GM21381 (cell line): Measurements from ENCODE around the gene GPAM.

Experiments
- ATAC-seq: cut with Tn5 transposase; IDR thresholded peaks from one replicate; pipeline ENCODE4 v1.9.1; 2021; ENCODE audit warnings: mild to moderate bottlenecking, moderate library complexity; ENCODE audit not compliant: unreplicated experiment

The GPAM gene

GRCh38 chr10:112185959-112186358, 2.4 kb upstream of the GPAM start:
- no peak for ATAC-seq

DNA sequence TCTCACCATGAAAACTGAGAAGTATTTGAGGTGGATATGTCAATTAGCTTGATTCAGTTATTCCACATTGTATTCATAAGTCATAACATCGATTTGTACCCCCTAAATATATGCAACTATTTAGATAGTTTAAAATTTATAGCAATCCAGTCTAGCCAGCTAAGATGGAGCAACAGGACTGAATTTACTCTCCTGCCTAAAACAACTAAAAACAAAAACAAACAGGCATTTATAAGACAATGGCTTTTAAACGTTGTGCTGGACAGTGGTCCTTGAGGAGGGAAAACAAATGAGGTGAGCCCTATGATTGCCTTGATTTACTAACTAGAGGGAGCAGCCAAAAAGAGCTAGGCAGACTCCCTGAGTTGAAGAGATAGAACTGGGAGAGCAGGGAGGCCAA, 814 bp upstream of the GPAM start:
- no peak for ATAC-seq

GRCh38 chr10:112184052-112184371, 447 bp upstream of the GPAM start:
- no peak for ATAC-seq

DNA sequence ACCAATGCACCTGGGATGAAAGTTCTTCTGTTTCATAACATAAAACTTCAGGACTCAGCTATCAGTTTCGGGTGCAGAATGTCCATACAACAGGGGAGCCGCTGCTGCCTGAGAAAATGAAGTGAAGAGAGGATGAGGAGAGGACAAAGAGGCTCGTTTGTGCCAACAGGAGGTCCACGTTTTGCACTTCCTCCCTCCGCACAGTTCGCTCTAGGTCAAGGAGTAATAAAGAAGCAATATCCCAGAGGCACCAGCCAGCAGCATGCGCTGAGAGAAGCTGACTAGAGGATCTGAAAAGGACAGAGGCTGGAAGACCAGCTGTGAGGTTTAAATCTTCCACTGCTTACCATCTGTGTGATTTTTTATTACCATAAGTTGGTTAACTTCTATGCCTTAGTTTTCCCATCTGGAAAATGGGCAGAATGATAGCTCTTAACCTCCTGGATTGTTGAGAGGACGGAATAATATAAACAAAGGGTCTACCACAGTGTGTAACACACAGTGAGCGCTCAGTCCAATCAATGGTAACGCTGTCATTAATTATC, 709 bp downstream of the GPAM start:
- no peak for ATAC-seq

- no peak for ATAC-seq
Measured at GRCh38 chr10:112177247-112177646, 6.3 kb downstream of the GPAM start.

DNA sequence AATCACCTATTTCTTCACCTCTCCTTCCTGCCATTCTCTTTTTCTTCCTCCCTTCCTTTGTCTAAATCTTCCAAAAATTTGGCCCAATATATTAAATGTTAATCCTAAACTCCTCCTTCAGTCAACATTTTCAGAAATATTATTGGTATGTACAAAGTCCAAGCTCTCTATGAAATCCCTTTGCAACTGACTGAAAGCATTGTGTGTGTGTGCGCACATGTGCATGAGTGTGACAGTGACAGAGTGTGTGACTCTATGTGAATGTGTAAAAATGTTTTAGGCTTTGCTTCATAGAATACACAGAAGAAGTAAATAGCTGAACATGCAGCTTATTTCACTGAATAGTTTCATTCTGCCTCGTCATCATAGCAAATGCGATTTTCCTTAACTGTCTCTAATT, 7.0 kb downstream of the GPAM start:
- ATAC-seq = no peak

DNA sequence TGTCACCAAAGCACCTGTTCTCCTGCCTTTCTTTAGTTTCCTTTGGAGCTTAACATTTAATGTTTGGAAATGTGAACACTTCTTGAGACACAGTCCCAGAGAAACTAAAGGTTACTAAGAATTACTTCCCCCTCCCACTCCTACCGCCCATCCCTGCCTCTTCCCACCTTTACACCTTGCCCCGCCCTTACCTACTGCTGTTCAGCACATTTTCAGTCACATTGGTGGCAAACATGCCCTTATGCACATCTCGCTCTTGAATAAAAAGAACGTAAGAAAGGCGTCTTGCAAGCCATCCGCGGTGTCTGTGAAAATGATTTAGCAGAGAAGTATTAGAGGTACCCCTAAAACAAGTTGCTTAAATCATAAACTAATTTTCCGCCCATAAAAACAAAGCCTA, 8.2 kb downstream of the GPAM start:
- ATAC-seq = no peak

- ATAC-seq = no peak
Measured at GRCh38 chr10:112173206-112173605, 10.4 kb downstream of the GPAM start.

GRCh38 chr10:112168733-112169132, 14.8 kb downstream of the GPAM start:
- no peak for ATAC-seq

DNA sequence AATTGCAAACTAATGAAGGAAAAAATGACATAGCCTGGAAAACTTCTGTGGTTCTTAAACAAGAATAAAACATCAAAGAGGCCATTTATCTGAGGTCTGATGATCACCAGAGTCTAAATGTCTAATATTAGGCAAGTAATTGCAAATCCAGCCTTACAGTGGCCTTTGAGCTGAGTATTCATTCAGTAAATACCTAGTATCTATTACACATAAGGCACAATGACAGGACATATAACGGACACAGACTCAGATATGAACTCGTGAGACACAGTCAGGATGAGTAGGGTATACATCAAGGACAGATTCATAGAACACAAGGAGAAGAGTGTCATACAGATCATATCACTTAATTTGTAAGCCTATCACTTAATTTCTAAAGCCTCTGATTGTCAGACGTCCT, 16.8 kb downstream of the GPAM start:
- ATAC-seq = no peak

GRCh38 chr10:112161757-112162518, 21.6 kb downstream of the GPAM start:
- ATAC-seq = no peak

GRCh38 chr10:112160834-112161233, 22.7 kb downstream of the GPAM start:
- no peak for ATAC-seq

- ATAC-seq = no peak
Measured at GRCh38 chr10:112159469-112159868, 24.1 kb downstream of the GPAM start.

GRCh38 chr10:112151524-112152039, 32.0 kb downstream of the GPAM start:
- ATAC-seq = no peak

DNA sequence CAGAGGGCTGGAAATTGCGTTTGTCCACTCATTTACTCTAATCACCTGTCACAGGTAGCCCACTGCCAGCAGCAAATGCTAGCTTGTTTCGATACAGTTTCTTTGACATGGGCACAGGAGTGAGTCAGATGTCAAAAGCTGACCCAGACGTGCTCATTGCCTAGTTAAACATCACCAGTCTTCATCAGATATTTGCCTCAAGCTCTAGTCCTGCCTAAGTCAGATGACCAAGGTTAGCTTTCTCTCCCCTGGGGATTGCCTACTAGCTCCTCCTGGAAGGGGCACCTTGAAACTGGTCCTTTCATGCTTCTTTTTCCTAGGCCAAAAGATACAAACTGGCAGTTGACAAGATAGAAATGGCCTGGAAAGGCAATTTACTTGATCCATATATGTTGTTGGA, 35.2 kb downstream of the GPAM start:
- no peak for ATAC-seq

DNA sequence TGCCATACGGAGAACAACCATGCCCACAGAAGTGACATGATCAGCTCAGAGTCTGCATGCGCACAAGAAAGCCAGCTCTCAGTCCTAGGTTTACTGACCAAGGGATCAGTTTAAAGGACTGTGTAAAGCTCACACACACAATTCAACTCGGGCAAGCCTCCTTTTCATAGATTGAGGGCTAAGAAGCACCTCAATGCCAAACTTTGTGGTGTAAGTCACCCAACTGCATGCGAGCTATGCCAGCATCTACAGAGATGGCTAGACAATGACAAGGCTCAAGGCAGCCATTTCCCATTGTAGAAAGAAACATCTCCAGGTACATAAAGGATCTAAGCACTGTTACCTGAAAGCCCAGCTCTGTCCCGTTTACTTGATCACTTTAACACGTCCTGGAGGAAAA, 36.8 kb downstream of the GPAM start:
- no peak for ATAC-seq

DNA sequence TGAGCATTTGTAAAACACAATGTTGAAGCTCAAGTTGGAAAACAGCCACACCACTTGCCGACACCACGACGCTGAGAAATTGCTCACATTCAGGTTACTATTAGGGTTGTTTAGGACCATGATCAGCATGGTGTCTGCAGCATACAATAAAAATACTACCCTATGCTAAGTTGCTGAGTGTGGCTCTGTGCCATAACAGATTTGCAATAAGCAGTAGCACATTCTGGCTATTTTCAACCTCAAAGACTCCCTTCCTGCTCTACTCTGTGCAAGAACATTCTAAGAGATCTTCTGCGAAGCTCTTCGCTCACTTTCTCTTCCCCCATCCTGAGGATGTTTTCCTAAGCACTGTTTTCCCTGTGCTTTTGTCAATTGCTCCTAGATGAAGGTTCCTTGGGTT, 38.3 kb downstream of the GPAM start:
- ATAC-seq = no peak

DNA sequence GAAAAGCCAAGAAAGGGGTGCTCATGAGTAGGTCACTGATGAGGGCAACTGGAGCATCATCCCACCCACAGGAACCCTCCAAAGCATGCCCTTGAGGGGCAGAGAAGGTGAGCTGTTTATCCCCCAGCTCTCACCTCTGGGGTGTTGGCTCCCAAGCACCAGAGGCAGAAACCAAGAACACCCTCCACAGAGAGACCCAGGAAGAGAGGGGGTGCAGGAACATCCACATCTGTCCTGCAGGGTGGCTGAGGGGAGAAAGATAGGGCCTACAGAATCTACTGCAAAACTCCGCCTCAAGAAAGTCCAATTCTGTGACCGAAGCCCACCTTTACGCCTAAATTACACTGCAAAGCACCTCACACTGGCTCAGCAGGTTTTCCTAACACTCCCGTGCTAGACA, 40.1 kb downstream of the GPAM start:
- no peak for ATAC-seq

GRCh38 chr10:112141292-112141691, 42.3 kb downstream of the GPAM start:
- ATAC-seq = no peak

DNA sequence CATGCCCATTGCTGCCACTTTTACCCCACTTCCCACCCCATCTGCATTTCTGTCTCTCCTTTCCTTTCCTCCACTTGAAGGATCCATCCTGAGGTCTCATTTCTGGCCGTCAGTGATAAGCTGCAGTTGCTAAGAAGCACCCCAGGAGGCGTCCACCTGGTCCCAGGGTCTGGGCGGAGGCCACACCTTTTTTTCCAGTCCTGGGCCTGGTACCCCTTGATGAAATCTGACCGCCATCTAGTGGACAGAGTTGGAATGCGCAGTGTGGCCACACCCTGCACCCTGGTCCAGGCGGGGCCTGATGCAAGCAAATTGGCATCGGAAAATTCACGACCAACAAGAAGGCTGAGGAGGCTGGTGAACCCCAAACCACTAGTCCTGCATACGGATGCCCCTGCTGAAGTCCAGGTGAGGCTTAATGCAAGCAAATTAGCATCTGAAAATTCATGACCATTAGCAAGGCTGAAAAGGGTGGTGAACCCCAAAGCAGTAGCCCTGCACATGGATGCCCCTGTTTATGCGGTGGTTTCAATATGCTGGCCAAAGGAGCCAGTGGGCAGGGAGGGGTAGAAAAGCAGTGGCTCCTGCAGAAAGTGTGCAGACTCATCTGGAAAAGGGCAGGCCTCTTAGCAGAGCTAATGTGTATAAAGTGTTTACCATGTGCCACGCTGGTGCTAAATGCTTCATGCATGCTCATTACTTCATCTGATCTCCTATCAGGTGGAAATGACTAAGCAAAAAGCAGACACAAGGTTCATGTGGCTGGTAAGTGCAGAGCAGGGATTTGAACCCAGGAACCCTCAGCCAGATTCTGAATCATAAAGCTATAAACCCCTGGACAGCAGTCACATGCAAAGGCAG, 43.2 kb downstream of the GPAM start:
- peak; percentile 99 for ATAC-seq

GRCh38 chr10:112139176-112139575, 44.4 kb downstream of the GPAM start:
- no peak for ATAC-seq
